Colonic mucosa (tissue), 4 donors: ENCODE measurements around the gene TRAPPC1. TPM values are rescaled to one million over a fixed set of nuclear protein-coding genes. Genes with fewer than 3 reads are reported as not detected.

Experiments used
- DNase-seq: peaks from one replicate; pipeline ENCODE4 v3.0.0-alpha.2; 2020
- H3K27ac ChIP-seq: fragments of 200-600 bp; one replicate; pipeline ENCODE4 v1.8.0; 2021
- H3K27me3 ChIP-seq: fragments of 200-600 bp; one replicate; pipeline ENCODE4 v1.8.0; 2021
- H3K36me3 ChIP-seq: fragments of 200-600 bp; one replicate; pipeline ENCODE4 v1.8.0; 2021
- H3K4me1 ChIP-seq: fragments of 200-600 bp; one replicate; pipeline ENCODE4 v1.8.0; 2021; ENCODE audit warnings: mild to moderate bottlenecking
- H3K4me3 ChIP-seq: fragments of 200-600 bp; one replicate; pipeline ENCODE4 v1.8.0; 2021
- H3K9ac ChIP-seq, 2 donors: one replicate each; pipeline ENCODE4 v1.7.0; 2013; ENCODE audit warnings: control low read depth in 2 of 2, low read depth in 2 of 2, low read length in 2 of 2
- H3K9me3 ChIP-seq: fragments of 200-600 bp; one replicate; pipeline ENCODE4 v1.8.0; 2021
- intact Hi-C: fragments of 100-400 bp; cut with DNase I; formaldehyde crosslinking; loops from one replicate; pipeline ENCODE4 v1.14.1; 2022
- total RNA-seq, 2 donors: library from RNA; stranded (reverse); fragmentation: NEBNext Ultra II Directional in 1 of 2; extraction: Animal tissue kit (Norgen Biotek cat#: 25700) in 1 of 2; gene quantifications; one replicate each; pipeline ENCODE4 v1.2.1, GENCODE V29; 2021
- TF ChIP-seq, protein P1 (sequence below): fragments of 200-600 bp; IDR thresholded peaks from one replicate; pipeline ENCODE4 v1.8.0; 2022; ENCODE audit warnings: antibody characterized with exemption, mild to moderate bottlenecking
- donor health status: healthy.
- donor health status: DM: no; HTN: no; CAD: no.
- donor health status: DM: no; HTN: no; CAD: no.

TRAPPC1 gene
- total RNA-seq, 2 donors from 2014 or later: 116 to 129 TPM

- Histone ChIP-seq H3K27ac (peak overlapping the region; percentile 99), H3K27me3 (no peaks in the 10 kb centered on the region), H3K36me3 (no peaks in the 10 kb centered on the region), H3K4me1 (peaks cover 23% of the 10 kb centered on the region), H3K9me3 (no peaks in the 10 kb centered on the region), H3K4me3 (peak overlapping the region; percentile 86), H3K9ac (peak overlapping the region; percentile 74 to 97)
- peak; percentile 67 for DNase-seq
- TF ChIP-seq, protein P1, sequence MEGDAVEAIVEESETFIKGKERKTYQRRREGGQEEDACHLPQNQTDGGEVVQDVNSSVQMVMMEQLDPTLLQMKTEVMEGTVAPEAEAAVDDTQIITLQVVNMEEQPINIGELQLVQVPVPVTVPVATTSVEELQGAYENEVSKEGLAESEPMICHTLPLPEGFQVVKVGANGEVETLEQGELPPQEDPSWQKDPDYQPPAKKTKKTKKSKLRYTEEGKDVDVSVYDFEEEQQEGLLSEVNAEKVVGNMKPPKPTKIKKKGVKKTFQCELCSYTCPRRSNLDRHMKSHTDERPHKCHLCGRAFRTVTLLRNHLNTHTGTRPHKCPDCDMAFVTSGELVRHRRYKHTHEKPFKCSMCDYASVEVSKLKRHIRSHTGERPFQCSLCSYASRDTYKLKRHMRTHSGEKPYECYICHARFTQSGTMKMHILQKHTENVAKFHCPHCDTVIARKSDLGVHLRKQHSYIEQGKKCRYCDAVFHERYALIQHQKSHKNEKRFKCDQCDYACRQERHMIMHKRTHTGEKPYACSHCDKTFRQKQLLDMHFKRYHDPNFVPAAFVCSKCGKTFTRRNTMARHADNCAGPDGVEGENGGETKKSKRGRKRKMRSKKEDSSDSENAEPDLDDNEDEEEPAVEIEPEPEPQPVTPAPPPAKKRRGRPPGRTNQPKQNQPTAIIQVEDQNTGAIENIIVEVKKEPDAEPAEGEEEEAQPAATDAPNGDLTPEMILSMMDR: no peak
- intact Hi-C loops: no loop called here
These were observed 46.1 kb downstream of the TRAPPC1 start for GRCh38 chr17:7885367-7886226.

GRCh38 chr17:7884581-7885366, 47.0 kb downstream of the TRAPPC1 start:
- no peaks in the 10 kb centered on the region for H3K27me3 ChIP-seq
- TF ChIP-seq, protein P1: no peak
- intact Hi-C loops: no loop called here
- peak overlapping the region; percentile 99 for H3K27ac ChIP-seq
- no peak for DNase-seq
- peaks cover 21% of the 10 kb centered on the region for H3K4me1 ChIP-seq
- H3K9me3 ChIP-seq: no peaks in the 10 kb centered on the region
- peak overlapping the region; percentile 86 for H3K4me3 ChIP-seq
- no peaks in the 10 kb centered on the region for H3K36me3 ChIP-seq
- peak overlapping the region in 1 of 2 donors; percentile 74 for H3K9ac ChIP-seq

DNA sequence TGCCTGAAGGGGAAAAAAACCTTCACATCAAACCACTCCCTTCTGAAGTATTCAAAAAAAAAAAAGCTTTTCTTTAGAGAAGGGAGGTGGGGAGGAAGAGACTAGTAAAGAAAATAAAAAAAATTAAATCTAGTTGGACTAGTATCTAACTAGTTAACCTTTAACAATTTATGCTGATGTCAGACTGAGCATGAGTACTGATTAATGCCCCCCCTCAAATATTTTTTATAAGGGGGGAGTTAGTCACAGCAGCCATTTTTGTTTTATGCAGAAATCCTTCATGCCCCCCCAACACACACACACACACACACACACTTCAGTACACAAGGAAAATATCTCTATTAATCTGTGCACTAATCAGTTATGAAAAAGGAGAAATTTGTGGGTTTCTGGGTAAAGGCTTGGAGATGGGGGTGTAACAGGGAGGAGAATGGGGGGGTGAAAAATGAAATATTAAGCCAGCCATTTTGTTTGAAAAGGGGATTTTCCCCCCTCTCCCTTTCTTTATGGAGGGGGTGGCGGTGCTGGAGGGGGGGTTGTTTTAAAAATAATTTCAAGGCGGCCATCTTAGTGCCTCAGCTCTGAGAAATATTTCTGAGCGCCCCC, 47.9 kb downstream of the TRAPPC1 start:
- no peaks in the 10 kb centered on the region for H3K9me3 ChIP-seq
- H3K36me3 ChIP-seq: no peaks in the 10 kb centered on the region
- intact Hi-C loops: no loop called here
- peaks cover 12% of the 10 kb centered on the region for H3K4me1 ChIP-seq
- TF ChIP-seq, protein P1: no peak
- H3K27me3 ChIP-seq: no peaks in the 10 kb centered on the region
- DNase-seq: no peak
- H3K4me3 ChIP-seq: peak overlapping the region; percentile 15
- no peak overlapping the region for H3K27ac ChIP-seq
- peak overlapping the region in 1 of 2 donors; percentile 66 for H3K9ac ChIP-seq

DNA sequence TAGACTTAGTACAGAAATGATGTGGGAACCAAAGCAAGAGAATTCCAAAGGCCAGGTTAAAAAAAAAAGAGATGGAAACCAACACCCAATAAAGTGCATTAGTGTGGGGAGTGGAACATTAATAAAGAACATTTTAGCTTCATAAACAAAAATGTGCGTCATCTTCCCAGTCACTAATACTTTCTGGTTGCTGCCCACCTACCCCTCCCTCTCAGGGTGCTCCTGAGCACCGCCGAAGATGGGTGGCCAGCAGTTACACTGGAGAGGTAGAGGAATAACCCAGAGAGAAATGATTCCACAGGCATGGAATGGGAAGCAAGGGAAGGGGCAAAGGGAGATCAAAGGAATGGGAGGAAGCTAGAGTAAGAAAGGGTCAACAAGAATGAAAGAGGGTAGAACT, 49.1 kb downstream of the TRAPPC1 start:
- Histone ChIP-seq H3K27ac (no peak overlapping the region), H3K9ac (no peak overlapping the region), H3K9me3 (no peaks in the 10 kb centered on the region)

GRCh38 chr17:7882068-7882467, 49.7 kb downstream of the TRAPPC1 start:
- intact Hi-C loops: no loop called here
- Histone ChIP-seq H3K27ac (no peak overlapping the region), H3K9me3 (no peaks in the 10 kb centered on the region), H3K4me3 (no peak overlapping the region), H3K27me3 (no peaks in the 10 kb centered on the region), H3K36me3 (no peaks in the 10 kb centered on the region), H3K9ac (peak overlapping the region in 1 of 2 donors; percentile 39), H3K4me1 (peaks cover 10% of the 10 kb centered on the region)
- no peak for DNase-seq
- TF ChIP-seq, protein P1: no peak

More for the DNA sequence above, 49.1 kb downstream of the TRAPPC1 start:
- no peak for DNase-seq
- Histone ChIP-seq H3K4me3 (no peak overlapping the region), H3K36me3 (no peaks in the 10 kb centered on the region), H3K4me1 (peaks cover 11% of the 10 kb centered on the region), H3K27me3 (no peaks in the 10 kb centered on the region)
- TF ChIP-seq, protein P1: no peak
- intact Hi-C loops: no loop called here
